ENCODE results near the gene PRKAG3.
A peak's percentile ranks its signal among the peaks of the same experiment; 100 is the strongest.

Gene PRKAG3

DNA sequence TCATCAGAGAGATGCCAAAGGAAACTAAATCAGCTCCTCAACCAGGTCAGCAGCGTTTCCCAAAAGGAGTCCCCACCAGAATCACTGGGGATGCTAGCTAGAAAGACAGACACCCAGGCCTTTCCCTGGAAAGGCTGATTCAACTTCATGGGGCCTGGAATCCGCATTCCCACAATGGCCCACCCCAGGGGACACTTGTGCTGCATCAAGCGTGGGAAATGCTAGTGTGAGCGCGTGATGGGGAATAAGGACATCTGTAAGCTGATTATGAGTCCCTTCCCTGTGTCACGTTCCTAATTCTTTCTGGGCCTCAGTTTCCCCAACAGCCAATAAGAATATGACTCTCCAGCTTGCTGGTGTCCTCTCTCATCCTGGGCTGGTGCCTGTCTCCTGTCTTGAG lies 46.9 kb upstream of the PRKAG3 start:
- no peak overlapping the region for H3K4me3 ChIP-seq (ENCODE audit: low read length)
- H3K4me2 ChIP-seq (ENCODE audit: low read length), result no peak overlapping the region
- H4K8ac ChIP-seq (ENCODE audit: low read depth, low read length), result no peak overlapping the region
- H3K4me1 ChIP-seq (ENCODE audit: control insufficient read depth, low read depth, low read length), result no peaks in the 10 kb centered on the region
- H3K9ac ChIP-seq (ENCODE audit: low read length), result no peak overlapping the region
- H3K18ac ChIP-seq (ENCODE audit: low read length), result no peak overlapping the region
- no peak overlapping the region for H2BK5ac ChIP-seq (ENCODE audit: low read length)
- H3K79me1 ChIP-seq (ENCODE audit: low read length), result no peaks in the 10 kb centered on the region
- H3K27ac ChIP-seq (ENCODE audit: low read depth, low read length), result no peak overlapping the region
- DNase-seq, result no peak
- WGBS (ENCODE audit: extremely low coverage, insufficient coverage, low lambda C conversion rate), result no CpG with 5 or more reads among the region's 6 CpGs
- H3K27me3 ChIP-seq (ENCODE audit: insufficient read depth, low read length, poor library complexity), result peaks cover 74% of the 10 kb centered on the region
- H3K56ac ChIP-seq (ENCODE audit: low read length), result no peak overlapping the region
- no peak overlapping the region for H2BK15ac ChIP-seq (replicated peaks; ENCODE audit: low read depth)
- H3K79me2 ChIP-seq (ENCODE audit: control insufficient read depth, insufficient read depth, low read length), result no peaks in the 10 kb centered on the region
- H3K36me3 ChIP-seq (ENCODE audit: control insufficient read depth, insufficient read depth, low read length), result no peaks in the 10 kb centered on the region
- H3K4ac ChIP-seq (ENCODE audit: low read depth, low read length), result no peak overlapping the region
- H4K5ac ChIP-seq (ENCODE audit: low read length), result no peak overlapping the region
- no peak overlapping the region for H3K23ac ChIP-seq (ENCODE audit: low read length)
- no peak overlapping the region for H2AK5ac ChIP-seq (ENCODE audit: low read length)
- no peak overlapping the region for H2BK120ac ChIP-seq (ENCODE audit: low read depth, low read length)

DNA sequence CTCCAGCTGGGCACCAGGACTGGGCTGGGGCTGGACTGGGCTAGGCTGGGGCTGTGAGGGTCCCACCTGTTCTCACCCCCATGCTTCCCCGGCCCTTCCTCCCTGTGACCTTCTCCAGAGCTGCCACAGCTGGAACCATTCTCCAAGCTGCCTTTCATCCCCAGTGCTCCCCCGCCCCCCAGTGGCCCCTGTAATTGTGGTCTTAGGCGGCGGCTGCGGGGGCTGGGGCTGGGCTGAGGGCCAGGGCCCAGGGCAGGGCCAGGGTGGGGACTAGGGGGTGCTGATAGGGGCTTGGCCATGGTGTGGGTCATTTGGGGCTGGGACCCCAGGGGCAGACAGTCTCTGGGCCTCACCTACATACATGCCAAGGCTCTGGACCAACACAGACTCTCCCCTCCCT lies 46.3 kb upstream of the PRKAG3 start:
- Histone ChIP-seq H3K27ac (ENCODE audit: low read depth, low read length) (no peak overlapping the region), H3K79me1 (ENCODE audit: low read length) (no peaks in the 10 kb centered on the region), H3K23ac (ENCODE audit: low read length) (no peak overlapping the region), H4K8ac (ENCODE audit: low read depth, low read length) (no peak overlapping the region), H3K18ac (ENCODE audit: low read length) (no peak overlapping the region), H3K4me2 (ENCODE audit: low read length) (no peak overlapping the region), H3K4ac (ENCODE audit: low read depth, low read length) (no peak overlapping the region), H3K4me1 (ENCODE audit: control insufficient read depth, low read depth, low read length) (no peaks in the 10 kb centered on the region), H3K79me2 (ENCODE audit: control insufficient read depth, insufficient read depth, low read length) (no peaks in the 10 kb centered on the region), H2AK5ac (ENCODE audit: low read length) (no peak overlapping the region), H3K9ac (ENCODE audit: low read length) (no peak overlapping the region), H3K36me3 (ENCODE audit: control insufficient read depth, insufficient read depth, low read length) (no peaks in the 10 kb centered on the region), H2BK15ac (replicated peaks; ENCODE audit: low read depth) (no peak overlapping the region), H2BK5ac (ENCODE audit: low read length) (no peak overlapping the region), H2BK120ac (ENCODE audit: low read depth, low read length) (no peak overlapping the region), H3K56ac (ENCODE audit: low read length) (no peak overlapping the region), H3K4me3 (ENCODE audit: low read length) (no peak overlapping the region), H4K5ac (ENCODE audit: low read length) (no peak overlapping the region), H3K27me3 (ENCODE audit: insufficient read depth, low read length, poor library complexity) (peaks cover 76% of the 10 kb centered on the region)
- DNase-seq, result no peak
- no CpG with 5 or more reads among the region's 5 CpGs for WGBS (ENCODE audit: extremely low coverage, insufficient coverage, low lambda C conversion rate)

DNA sequence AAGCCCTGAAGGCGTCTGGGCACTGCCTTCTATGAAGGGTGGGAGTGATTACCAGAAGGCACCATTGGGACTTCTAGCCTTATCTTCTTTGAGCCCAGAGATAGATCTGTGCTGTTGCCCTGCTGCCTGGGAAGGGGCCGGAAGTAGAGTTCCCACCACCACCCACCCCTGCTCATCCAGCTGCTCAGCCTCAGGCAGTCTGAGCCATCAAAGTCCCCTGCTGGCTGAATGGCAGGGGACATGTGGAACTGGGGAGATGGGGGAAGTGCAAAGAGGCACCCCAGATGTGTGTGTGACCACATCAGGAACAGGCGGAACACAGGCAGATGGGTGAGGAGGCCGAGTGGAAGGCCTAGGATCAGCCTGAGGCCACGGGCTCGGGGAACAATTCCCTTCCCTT lies 45.7 kb upstream of the PRKAG3 start:
- Histone ChIP-seq H2AK5ac (ENCODE audit: low read length) (no peak overlapping the region), H3K36me3 (ENCODE audit: control insufficient read depth, insufficient read depth, low read length) (no peaks in the 10 kb centered on the region), H4K5ac (ENCODE audit: low read length) (no peak overlapping the region), H2BK5ac (ENCODE audit: low read length) (no peak overlapping the region), H3K4me2 (ENCODE audit: low read length) (no peak overlapping the region), H3K27me3 (ENCODE audit: insufficient read depth, low read length, poor library complexity) (peaks cover 77% of the 10 kb centered on the region), H4K8ac (ENCODE audit: low read depth, low read length) (no peak overlapping the region), H3K18ac (ENCODE audit: low read length) (no peak overlapping the region), H3K9ac (ENCODE audit: low read length) (no peak overlapping the region), H2BK15ac (replicated peaks; ENCODE audit: low read depth) (no peak overlapping the region), H3K79me1 (ENCODE audit: low read length) (no peaks in the 10 kb centered on the region), H3K4me1 (ENCODE audit: control insufficient read depth, low read depth, low read length) (no peaks in the 10 kb centered on the region), H2BK120ac (ENCODE audit: low read depth, low read length) (no peak overlapping the region), H3K79me2 (ENCODE audit: control insufficient read depth, insufficient read depth, low read length) (no peaks in the 10 kb centered on the region), H3K23ac (ENCODE audit: low read length) (no peak overlapping the region), H3K56ac (ENCODE audit: low read length) (no peak overlapping the region), H3K4me3 (ENCODE audit: low read length) (no peak overlapping the region), H3K27ac (ENCODE audit: low read depth, low read length) (no peak overlapping the region), H3K4ac (ENCODE audit: low read depth, low read length) (no peak overlapping the region)
- DNase-seq, result no peak
- no CpG with 5 or more reads among the region's 6 CpGs for WGBS (ENCODE audit: extremely low coverage, insufficient coverage, low lambda C conversion rate)

DNA sequence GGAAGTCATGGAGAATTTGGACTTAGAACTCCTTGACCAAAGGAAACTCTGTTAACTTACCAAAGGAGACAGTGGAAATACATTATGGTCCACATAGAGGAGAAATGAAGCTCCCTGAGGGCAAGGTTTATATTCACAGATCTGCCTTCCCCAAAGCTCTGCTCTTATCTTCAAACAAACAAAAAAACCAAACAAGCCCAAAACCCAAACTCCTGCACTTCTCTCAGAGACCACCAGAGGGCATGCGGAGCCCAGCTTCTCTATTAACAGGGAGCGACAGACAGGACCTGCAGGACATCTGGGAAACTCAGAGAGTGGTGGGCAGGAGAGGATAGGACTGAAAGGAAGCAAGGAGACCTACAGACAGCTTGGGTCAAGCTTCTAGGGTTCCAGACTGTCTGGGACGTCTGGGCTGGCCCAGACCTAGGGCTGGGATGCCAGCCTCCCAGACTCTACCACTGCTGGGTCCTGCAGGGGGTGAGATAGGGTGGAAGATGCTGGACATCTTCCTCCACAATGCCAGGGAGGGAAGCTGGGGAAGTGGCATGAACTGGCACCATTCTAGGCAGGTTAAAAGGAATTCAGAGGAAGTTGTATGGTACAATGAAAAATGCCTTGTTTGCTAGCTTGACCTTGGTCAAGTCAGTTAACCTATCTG lies 45.1 kb upstream of the PRKAG3 start:
- Histone ChIP-seq H2BK120ac (ENCODE audit: low read depth, low read length) (no peak overlapping the region), H3K18ac (ENCODE audit: low read length) (no peak overlapping the region), H3K4me1 (ENCODE audit: control insufficient read depth, low read depth, low read length) (no peaks in the 10 kb centered on the region), H3K56ac (ENCODE audit: low read length) (no peak overlapping the region), H3K4me3 (ENCODE audit: low read length) (no peak overlapping the region), H3K27ac (ENCODE audit: low read depth, low read length) (no peak overlapping the region), H2BK15ac (replicated peaks; ENCODE audit: low read depth) (no peak overlapping the region), H3K79me1 (ENCODE audit: low read length) (no peaks in the 10 kb centered on the region), H2BK5ac (ENCODE audit: low read length) (no peak overlapping the region), H2AK5ac (ENCODE audit: low read length) (no peak overlapping the region), H4K8ac (ENCODE audit: low read depth, low read length) (no peak overlapping the region), H3K36me3 (ENCODE audit: control insufficient read depth, insufficient read depth, low read length) (no peaks in the 10 kb centered on the region), H4K5ac (ENCODE audit: low read length) (no peak overlapping the region), H3K27me3 (ENCODE audit: insufficient read depth, low read length, poor library complexity) (peaks cover 78% of the 10 kb centered on the region), H3K23ac (ENCODE audit: low read length) (no peak overlapping the region), H3K9ac (ENCODE audit: low read length) (no peak overlapping the region), H3K79me2 (ENCODE audit: control insufficient read depth, insufficient read depth, low read length) (no peaks in the 10 kb centered on the region), H3K4me2 (ENCODE audit: low read length) (no peak overlapping the region), H3K4ac (ENCODE audit: low read depth, low read length) (no peak overlapping the region)
- DNase-seq, result peak; percentile 89
- no CpG with 5 or more reads among the region's 3 CpGs for WGBS (ENCODE audit: extremely low coverage, insufficient coverage, low lambda C conversion rate)

DNA sequence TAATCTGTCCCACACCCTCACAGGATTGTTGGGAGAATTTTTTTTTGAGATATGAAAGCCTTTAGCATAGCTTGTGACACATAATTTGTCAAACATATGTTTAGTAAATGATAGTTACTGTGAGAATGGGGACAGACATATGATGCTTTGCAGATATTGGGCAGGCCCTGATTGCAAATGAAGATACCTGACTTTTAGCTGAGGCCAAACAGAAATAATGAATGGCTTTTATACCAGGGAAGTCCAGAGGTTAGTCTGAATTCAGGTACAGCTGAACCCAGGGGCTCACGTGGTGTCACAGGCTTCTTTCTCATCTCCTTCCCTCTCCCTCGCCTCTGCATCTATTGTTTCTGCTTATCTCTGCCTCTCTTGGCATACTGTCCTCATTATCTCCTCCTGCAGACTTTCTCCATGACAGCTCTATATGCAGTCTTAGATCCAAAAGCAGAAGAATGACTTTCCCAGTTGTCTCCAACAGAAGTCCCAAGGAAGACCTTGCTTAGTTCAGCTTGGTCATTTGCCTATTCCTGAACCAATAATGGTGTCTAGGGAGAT lies 44.2 kb upstream of the PRKAG3 start:
- no peak overlapping the region for H4K5ac ChIP-seq (ENCODE audit: low read length)
- H3K9ac ChIP-seq (ENCODE audit: low read length), result no peak overlapping the region
- H2BK15ac ChIP-seq (replicated peaks; ENCODE audit: low read depth), result no peak overlapping the region
- H2BK120ac ChIP-seq (ENCODE audit: low read depth, low read length), result no peak overlapping the region
- H3K36me3 ChIP-seq (ENCODE audit: control insufficient read depth, insufficient read depth, low read length), result no peaks in the 10 kb centered on the region
- H3K18ac ChIP-seq (ENCODE audit: low read length), result no peak overlapping the region
- H3K4me1 ChIP-seq (ENCODE audit: control insufficient read depth, low read depth, low read length), result no peaks in the 10 kb centered on the region
- H4K8ac ChIP-seq (ENCODE audit: low read depth, low read length), result no peak overlapping the region
- no peak overlapping the region for H3K4ac ChIP-seq (ENCODE audit: low read depth, low read length)
- H3K4me3 ChIP-seq (ENCODE audit: low read length), result no peak overlapping the region
- no peak overlapping the region for H3K56ac ChIP-seq (ENCODE audit: low read length)
- no peak overlapping the region for H2AK5ac ChIP-seq (ENCODE audit: low read length)
- WGBS (ENCODE audit: extremely low coverage, insufficient coverage, low lambda C conversion rate), result no CpG with 5 or more reads among the region's 2 CpGs
- no peak overlapping the region for H3K27ac ChIP-seq (ENCODE audit: low read depth, low read length)
- no peak for DNase-seq
- H3K4me2 ChIP-seq (ENCODE audit: low read length), result no peak overlapping the region
- no peaks in the 10 kb centered on the region for H3K79me1 ChIP-seq (ENCODE audit: low read length)
- H2BK5ac ChIP-seq (ENCODE audit: low read length), result no peak overlapping the region
- H3K27me3 ChIP-seq (ENCODE audit: insufficient read depth, low read length, poor library complexity), result peaks cover 78% of the 10 kb centered on the region
- no peak overlapping the region for H3K23ac ChIP-seq (ENCODE audit: low read length)
- H3K79me2 ChIP-seq (ENCODE audit: control insufficient read depth, insufficient read depth, low read length), result no peaks in the 10 kb centered on the region

Data from mesendoderm (in vitro differentiated cells).